HepG2 (cell line): ENCODE data around the gene FAM110A. TPM values are rescaled to one million over a fixed set of nuclear protein-coding genes. Genes with fewer than 3 reads are reported as not detected.

Source experiments
- ATAC-seq: fragments of 200-7000 bp; cut with Tn5 transposase; 3 replicates; pipeline ENCODE4 v1.9.1; 2020; ENCODE audit warnings: mild to moderate bottlenecking, moderate library complexity
- BruUV-seq: library from RNA; stranded (reverse); fragments of 400-500 nt; replicated peaks from 2 replicates; lab custom pipeline; 2021; lab: Mats Ljungman, UMichigan
- CTCF ChIA-PET: fragments of 300-600 bp; formaldehyde crosslinking; extraction: SDS; loops from one replicate; lab custom pipeline; 2021; ENCODE audit warnings: low total read pairs, inconsistent platforms, low intra/inter-chr PET ratio; lab: Yijun Ruan, JAX
- POLR2A ChIA-PET: fragments of 350-600 bp; sonication (Branson Sonifier 250); formaldehyde crosslinking; loops from one replicate; lab custom pipeline; 2020; ENCODE audit warnings: antibody characterized with exemption, inconsistent platforms; lab: Yijun Ruan, JAX
- DNase-seq: peaks from one replicate; pipeline ENCODE4 v3.0.0-alpha.2; 2015; ENCODE audit warnings: low spot score
- FAIRE-seq: peaks from 3 replicates; lab custom pipeline; 2011; peaks lifted over from hg19 to GRCh38; lab: Jason Lieb, UNC
- H2AFZ ChIP-seq: one replicate; pipeline ENCODE4 v1.6.1; 2011; ENCODE audit warnings: low read length, inconsistent platforms
- H3K27ac ChIP-seq: fragments of 300-600 bp; 3 replicates; pipeline ENCODE4 v1.8.0; 2011; ENCODE audit warnings: mixed run types, mild to moderate bottlenecking, mixed read lengths, low read length, inconsistent platforms; ENCODE audit not compliant: insufficient read depth; ENCODE audit errors: extremely low read length
- H3K27me3 ChIP-seq, 2 experiments: fragments of 200-600 bp in 1 of 2; 2 replicates in 1 of 2; 3 replicates in 1 of 2; pipeline versions ENCODE4 v1.6.0 to v1.8.0; 2011; ENCODE audit warnings: low read length in 2 of 2, mild to moderate bottlenecking in 2 of 2, moderate library complexity in 2 of 2, inconsistent platforms in 1 of 2; ENCODE audit not compliant: insufficient read depth in 2 of 2, control insufficient read depth in 1 of 2
- H3K36me3 ChIP-seq, 2 experiments: fragments of 200-600 bp in 1 of 2; replicated peaks in 1 of 2; 2 replicates in 1 of 2; 3 replicates in 1 of 2; pipeline versions ENCODE4 v1.5.1 to v1.8.0; 2011; ENCODE audit warnings: low read length in 2 of 2, inconsistent platforms in 1 of 2; ENCODE audit not compliant: insufficient read depth in 2 of 2, control insufficient read depth in 1 of 2
- H3K4me1 ChIP-seq: 2 replicates; pipeline ENCODE4 v1.5.1; 2012; ENCODE audit warnings: low read length, inconsistent platforms; ENCODE audit not compliant: insufficient read depth
- H3K4me2 ChIP-seq: 2 replicates; pipeline ENCODE4 v1.6.0; 2011; ENCODE audit warnings: low read depth, low read length, inconsistent platforms
- H3K4me3 ChIP-seq, 3 experiments: fragments of 200-600 bp in 1 of 3; sonication (generic), shearing (Covaris generic) in 1 of 3; replicated peaks in 1 of 3; 2 replicates each; pipeline ENCODE4 v1.5.1; 2011 to 2016; ENCODE audit warnings: low read length in 3 of 3, inconsistent platforms in 2 of 3, low read depth in 2 of 3, mild to moderate bottlenecking in 2 of 3, control low read depth in 1 of 3, mixed read lengths in 1 of 3; ENCODE audit not compliant: insufficient read depth in 1 of 3
- H3K79me2 ChIP-seq: one replicate; pipeline ENCODE4 v1.6.1; 2011; ENCODE audit warnings: low read length, inconsistent platforms; ENCODE audit not compliant: insufficient read depth
- H3K9ac ChIP-seq: 2 replicates; pipeline ENCODE4 v1.6.0; 2011; ENCODE audit warnings: mild to moderate bottlenecking, low read depth, low read length, inconsistent platforms; ENCODE audit not compliant: insufficient read depth
- H3K9me3 ChIP-seq: 2 replicates; pipeline ENCODE4 v1.5.1; 2012; ENCODE audit warnings: mild to moderate bottlenecking, low read length
- H4K20me1 ChIP-seq: 2 replicates; pipeline ENCODE4 v1.6.0; 2011; ENCODE audit warnings: inconsistent platforms, mild to moderate bottlenecking, low read length, moderate library complexity; ENCODE audit not compliant: insufficient read depth
- CBX2 ChIP-seq, 2 experiments: fragments of 200-600 bp in 1 of 2; sonication (generic); formaldehyde crosslinking in 1 of 2; IDR thresholded peaks; 2 replicates each; pipeline versions ENCODE4 v1.7.0 to v1.8.1; 2018 to 2022; ENCODE audit warnings: low read depth in 2 of 2, low read length in 1 of 2, mild to moderate bottlenecking in 1 of 2, missing genetic modification reagents in 1 of 2
- HNRNPLL ChIP-seq: fragments of 200-400 bp; formaldehyde crosslinking; IDR thresholded peaks from 2 replicates; pipeline ENCODE4 v1.6.1; 2017; ENCODE audit warnings: mild to moderate bottlenecking, low read depth, low read length; ENCODE audit not compliant: poor library complexity, severe bottlenecking
- MAFF ChIP-seq: IDR thresholded peaks from 2 replicates; pipeline ENCODE4 v1.6.1; 2011; ENCODE audit warnings: low read depth, low read length, improper control_type of control experiment
- NBN ChIP-seq: fragments of 450-650 bp; conservative IDR thresholded peaks from 2 replicates; pipeline ENCODE4 v1.6.1; 2017
- REXO4 ChIP-seq: sonication (generic); formaldehyde crosslinking; IDR thresholded peaks from 2 replicates; pipeline ENCODE4 v1.8.0; 2022; ENCODE audit warnings: missing genetic modification reagents, mild to moderate bottlenecking, borderline replicate concordance
- ZNF33B ChIP-seq: sonication (generic); formaldehyde crosslinking; IDR thresholded peaks from 2 replicates; pipeline ENCODE4 v1.5.1; 2020; ENCODE audit warnings: mild to moderate bottlenecking, missing genetic modification reagents
- ZNF850 ChIP-seq: sonication (generic); formaldehyde crosslinking; conservative IDR thresholded peaks from 2 replicates; pipeline ENCODE4 v1.9.0; 2021; ENCODE audit warnings: mild to moderate bottlenecking, missing genetic modification reagents
- WGBS: methylation state at CpG from one replicate; pipeline ENCODE4 v1.1.6; 2017; ENCODE audit warnings: low lambda C conversion rate; 5-methylcytosine and 5-hydroxymethylcytosine counted together
- in situ Hi-C: cut with HindIII; loops from 2 replicates; pipeline ENCODE4 v1.10.0; 2017; ENCODE audit warnings: low pct_unique_long_range_greater_than_20kb; ENCODE audit not compliant: extremely low pct_ligation_motif_present
- intact Hi-C: fragments of 100-400 bp; cut with micrococcal nuclease; formaldehyde crosslinking; loops from one replicate; pipeline ENCODE4 v1.10.0; 2022; ENCODE audit not compliant: unreplicated experiment
- polyA plus RNA-seq, 8 experiments: library from polyadenylated mRNA; depleted of rRNA in 3 of 8; stranded (reverse) in 7 of 8; unstranded in 1 of 8; fragments of >200 nt; fragmentation: Illumina TruSeq in 4 of 8; extraction: Trizol in 4 of 8; gene quantifications; 2 replicates each; pipeline versions ENCODE4 v1.2.1 to v1.2.3, GENCODE V29; 2011 to 2016; ENCODE audit warnings: low read depth in 4 of 8, missing spikeins in 1 of 8, mixed read lengths in 1 of 8; ENCODE audit not compliant: insufficient read depth in 1 of 8
- total RNA-seq, 5 experiments: library from RNA; depleted of rRNA; stranded (reverse); fragments of >200 nt; fragmentation: Illumina TruSeq; extraction: Trizol; gene quantifications; 2 replicates each; pipeline ENCODE4 v1.2.3, GENCODE V29; 2016; ENCODE audit warnings: low read depth in 1 of 5

Gene FAM110A
- total and polyA plus RNA-seq, 2 of the 13 experiments (the other 11 are each of a cell fraction or from before 2014, with no cell fraction given): 1.9 TPM

- no peak for ATAC-seq
- BruUV-seq: no TSS peak
- peak; percentile 2 for TF ChIP-seq HNRNPLL
- no peak for TF ChIP-seq NBN
- TF ChIP-seq ZNF850 (CRISPR knock-in tag): no peak
- no peak for TF ChIP-seq CBX2 (IDR thresholded peaks at IDR 0.05; ENCODE audit: low read depth, low read length)
- TF ChIP-seq CBX2 (CRISPR knock-in tag; IDR thresholded peaks at IDR 0.05; ENCODE audit: low read depth): no peak
- no peak for TF ChIP-seq ZNF33B (CRISPR knock-in tag)
- no peak overlapping the region for H3K4me3 ChIP-seq
- whole genome bisulfite sequencing: 68% methylated on average over 9 of the region's 9 CpGs
- no peaks in the 10 kb centered on the region for H4K20me1 ChIP-seq
- no peak for DNase-seq
- H3K4me1 ChIP-seq: peaks cover 12% of the 10 kb centered on the region
- intact Hi-C loops: no loop called here
- no peak overlapping the region for H2AFZ ChIP-seq
- H3K27ac ChIP-seq: no peak overlapping the region
- H3K36me3 ChIP-seq: no peaks in the 10 kb centered on the region
- ChIA-PET POLR2A (no interaction called here), CTCF (no interaction called here)
- H3K27me3 ChIP-seq: no peaks in the 10 kb centered on the region
- no peak overlapping the region for H3K9ac ChIP-seq
- H3K79me2 ChIP-seq: no peaks in the 10 kb centered on the region
- H3K4me2 ChIP-seq: no peak overlapping the region
- H3K9me3 ChIP-seq: no peaks in the 10 kb centered on the region
- in situ Hi-C loops: no loop called here
- no peak for FAIRE-seq
Measured at GRCh38 chr20:843912-844311, 10.4 kb downstream of the FAM110A start.

GRCh38 chr20:844473-845225 is 11.1 kb downstream of the FAM110A start:
- H3K36me3 ChIP-seq: no peaks in the 10 kb centered on the region
- BruUV-seq: no TSS peak
- intact Hi-C loops: no loop called here
- DNase-seq (peak; percentile 58), FAIRE-seq (no peak), ATAC-seq (peak; percentile 68)
- H3K27ac ChIP-seq: no peak overlapping the region
- no peak overlapping the region for H3K9ac ChIP-seq
- ChIA-PET CTCF (no interaction called here), POLR2A (no interaction called here)
- no peak overlapping the region for H3K4me3 ChIP-seq
- peaks cover 12% of the 10 kb centered on the region for H3K4me1 ChIP-seq
- H3K79me2 ChIP-seq: no peaks in the 10 kb centered on the region
- no peaks in the 10 kb centered on the region for H3K9me3 ChIP-seq
- no peaks in the 10 kb centered on the region for H4K20me1 ChIP-seq
- H3K27me3 ChIP-seq: no peaks in the 10 kb centered on the region
- 83% methylated on average over 40 of the region's 47 CpGs for WGBS
- TF ChIP-seq MAFF (no peak), REXO4 (CRISPR knock-in tag) (no peak), HNRNPLL (peak; percentile 14)
- H2AFZ ChIP-seq: no peak overlapping the region
- in situ Hi-C loops: no loop called here
- H3K4me2 ChIP-seq: no peak overlapping the region
